ENCODE measurements around the gene RFPL2.

DNA sequence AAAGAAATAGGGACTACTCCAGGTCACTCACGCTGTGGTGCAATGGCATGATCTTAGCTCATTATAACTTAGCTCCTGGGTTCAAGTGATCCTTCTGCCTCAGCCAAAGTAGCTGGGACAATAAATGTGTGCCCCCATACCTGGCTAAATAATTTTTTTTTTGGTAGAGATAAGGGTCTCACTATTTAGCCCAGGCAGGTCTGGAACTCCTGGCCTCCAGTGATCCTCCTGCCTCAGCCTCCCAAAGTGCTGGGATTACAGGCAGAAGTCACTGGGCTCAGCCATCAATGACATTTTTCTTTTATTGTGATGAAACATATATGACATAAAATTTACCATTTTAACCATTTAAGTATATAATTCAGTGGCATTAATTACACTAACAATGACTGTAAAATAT, 39.7 kb upstream of the RFPL2 start:
- TF ChIP-seq, protein P1, sequence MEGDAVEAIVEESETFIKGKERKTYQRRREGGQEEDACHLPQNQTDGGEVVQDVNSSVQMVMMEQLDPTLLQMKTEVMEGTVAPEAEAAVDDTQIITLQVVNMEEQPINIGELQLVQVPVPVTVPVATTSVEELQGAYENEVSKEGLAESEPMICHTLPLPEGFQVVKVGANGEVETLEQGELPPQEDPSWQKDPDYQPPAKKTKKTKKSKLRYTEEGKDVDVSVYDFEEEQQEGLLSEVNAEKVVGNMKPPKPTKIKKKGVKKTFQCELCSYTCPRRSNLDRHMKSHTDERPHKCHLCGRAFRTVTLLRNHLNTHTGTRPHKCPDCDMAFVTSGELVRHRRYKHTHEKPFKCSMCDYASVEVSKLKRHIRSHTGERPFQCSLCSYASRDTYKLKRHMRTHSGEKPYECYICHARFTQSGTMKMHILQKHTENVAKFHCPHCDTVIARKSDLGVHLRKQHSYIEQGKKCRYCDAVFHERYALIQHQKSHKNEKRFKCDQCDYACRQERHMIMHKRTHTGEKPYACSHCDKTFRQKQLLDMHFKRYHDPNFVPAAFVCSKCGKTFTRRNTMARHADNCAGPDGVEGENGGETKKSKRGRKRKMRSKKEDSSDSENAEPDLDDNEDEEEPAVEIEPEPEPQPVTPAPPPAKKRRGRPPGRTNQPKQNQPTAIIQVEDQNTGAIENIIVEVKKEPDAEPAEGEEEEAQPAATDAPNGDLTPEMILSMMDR (IDR thresholded peaks at IDR 0.05): no peak
- TF ChIP-seq POLR2A (IDR thresholded peaks at IDR 0.05): no peak
